AG09309 (cell line): ENCODE data around the gene VCAN.

Experiments used
- DNase-seq: peaks from one replicate; pipeline ENCODE4 v3.0.0-alpha.2; 2010; ENCODE audit warnings: low read depth
- H3K4me3 ChIP-seq: 2 replicates; pipeline ENCODE4 v1.5.1; 2011; ENCODE audit warnings: mild to moderate bottlenecking, low read depth, low read length, moderate library complexity; ENCODE audit not compliant: control insufficient read depth
- CTCF ChIP-seq: IDR thresholded peaks from 2 replicates; pipeline ENCODE4 v1.5.1; 2011; ENCODE audit warnings: mild to moderate bottlenecking, low read depth, low read length, inconsistent platforms; ENCODE audit not compliant: insufficient read depth, control insufficient read depth; ENCODE audit errors: missing control alignments

Gene VCAN

GRCh38 chr5:83464261-83464660 is 7.3 kb upstream of the VCAN start:
- H3K4me3 ChIP-seq: no peak overlapping the region
- TF ChIP-seq CTCF: no peak
- no peak for DNase-seq

- no peak overlapping the region for H3K4me3 ChIP-seq
- DNase-seq: peak; percentile 42
Measured at GRCh38 chr5:83467371-83468035, 4.0 kb upstream of the VCAN start.

DNA sequence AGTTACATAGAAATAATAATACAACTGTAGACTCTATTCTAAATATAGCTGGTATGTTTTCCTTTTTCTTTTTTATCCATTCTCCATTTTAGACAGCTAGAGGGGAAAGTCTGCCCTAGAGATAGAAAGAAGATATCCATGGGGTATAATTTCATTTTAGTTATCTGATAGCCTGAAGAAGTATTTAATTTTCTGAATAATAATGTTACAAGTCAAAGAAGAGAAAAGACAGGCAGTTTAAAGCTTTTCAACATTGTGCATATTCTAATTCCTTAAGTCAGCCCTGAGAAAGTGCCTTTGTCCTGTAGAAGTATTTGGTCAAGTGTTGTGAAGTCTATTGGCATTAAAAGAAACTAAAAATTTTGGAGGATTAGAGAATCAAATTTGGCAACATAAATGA is 2.5 kb upstream of the VCAN start:
- no peak for DNase-seq
- no peak for TF ChIP-seq CTCF
- H3K4me3 ChIP-seq: no peak overlapping the region

More at GRCh38 chr5:83467371-83468035, 4.0 kb upstream of the VCAN start:
- TF ChIP-seq CTCF: peak; percentile 56

DNA sequence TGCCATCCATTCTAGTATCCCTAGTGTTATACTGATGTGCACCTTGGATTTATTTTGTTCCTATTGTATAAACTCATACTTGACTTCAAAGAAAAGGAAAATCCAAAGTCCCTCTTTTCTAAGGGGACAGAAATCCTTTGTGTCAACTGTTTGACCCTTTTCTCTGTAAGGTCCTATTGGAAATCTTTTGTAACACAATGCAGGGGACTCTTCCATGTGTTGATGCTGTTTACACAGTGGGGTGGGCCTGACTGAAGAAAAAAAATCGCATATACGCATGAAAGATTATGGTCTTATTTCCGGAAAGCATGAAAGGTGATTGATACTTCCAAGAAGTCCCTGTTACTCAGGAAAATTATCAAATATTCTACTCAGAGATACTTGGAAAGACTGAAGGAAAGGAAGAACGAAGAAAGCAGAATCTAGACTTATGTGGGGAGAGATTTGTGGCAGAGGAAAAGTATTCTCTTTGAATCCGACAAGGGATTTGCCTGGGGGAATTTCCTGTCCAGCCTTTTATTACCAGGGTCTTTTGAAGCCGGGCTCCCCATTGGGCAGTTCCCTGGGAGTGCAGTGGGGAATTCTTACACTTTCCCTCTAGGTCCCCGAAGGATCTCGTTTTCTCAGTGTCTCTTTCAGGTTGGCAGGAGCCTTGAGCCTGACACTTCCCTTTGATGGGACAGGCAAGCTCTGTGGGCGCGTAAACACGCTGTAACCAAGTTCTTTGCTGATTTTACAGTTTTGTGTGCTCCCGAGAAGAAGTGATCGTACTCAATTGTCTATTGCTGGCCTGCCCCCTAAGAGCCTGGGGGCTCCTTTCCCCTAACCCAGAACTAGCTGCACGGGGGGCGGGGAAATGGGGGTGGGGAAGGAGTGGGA is 779 bp upstream of the VCAN start:
- no peak for DNase-seq
- no peak for TF ChIP-seq CTCF
- peak overlapping the region; percentile 79 for H3K4me3 ChIP-seq

DNA sequence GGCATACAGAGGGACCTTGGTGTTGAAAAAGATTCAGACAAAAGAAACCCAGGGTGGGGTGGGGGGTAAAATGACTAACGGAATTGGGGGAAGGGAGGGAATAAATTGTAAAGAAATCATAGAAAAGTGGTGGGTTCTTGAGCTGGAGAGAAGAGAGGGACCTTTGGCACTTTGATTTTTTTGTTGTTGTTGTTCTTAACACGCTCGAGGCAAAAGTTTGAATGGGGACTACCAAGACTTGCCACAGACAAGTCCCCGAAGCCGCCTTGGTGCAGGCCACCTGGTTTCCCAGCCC is 616 bp downstream of the VCAN start:
- no peak for DNase-seq
- peak overlapping the region; percentile 79 for H3K4me3 ChIP-seq
- TF ChIP-seq CTCF: no peak

DNA sequence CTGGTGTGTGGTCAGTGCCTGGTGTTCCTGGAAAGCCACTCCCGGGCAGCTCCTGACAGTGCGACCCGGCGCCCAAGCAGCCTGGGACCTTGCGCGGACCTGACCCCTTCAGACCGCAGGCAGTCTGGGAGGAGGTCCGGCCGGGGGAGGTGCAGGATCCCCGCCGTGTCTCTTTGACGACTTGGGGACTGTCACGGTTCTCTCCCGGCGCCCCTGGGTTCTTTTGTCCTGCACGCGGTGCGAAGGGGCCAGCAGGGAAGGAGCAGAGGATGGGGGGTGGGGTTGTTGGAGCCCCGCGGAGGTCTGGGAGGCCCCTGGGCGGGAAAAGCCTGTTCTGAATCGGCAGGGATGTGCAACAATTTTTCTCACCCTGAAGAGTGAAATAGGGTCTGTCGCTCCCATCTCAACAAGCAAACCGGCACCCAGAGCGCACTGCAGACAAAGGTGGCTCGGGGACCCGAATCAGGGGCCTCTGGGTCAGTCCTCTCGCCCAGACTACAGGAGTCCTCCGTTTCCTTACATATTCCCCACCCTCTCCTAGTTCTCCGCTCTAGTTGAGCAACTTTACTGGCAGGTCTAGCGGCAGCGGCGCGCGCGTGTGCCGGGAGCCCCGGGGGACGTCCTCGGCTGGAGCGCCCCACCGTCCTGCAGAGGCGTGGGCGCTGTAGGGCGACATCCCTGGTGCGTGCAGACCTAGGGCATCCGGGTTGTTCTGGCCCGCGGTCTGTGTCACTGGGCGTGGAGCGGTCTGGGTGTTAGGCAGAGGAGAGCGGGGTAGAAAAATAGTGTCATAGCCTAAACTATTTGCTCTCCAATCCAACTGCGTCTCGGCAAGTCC is 1.2 kb downstream of the VCAN start:
- DNase-seq: no peak
- H3K4me3 ChIP-seq: peak overlapping the region; percentile 79
- TF ChIP-seq CTCF: no peak
